GM18870 (cell line): ENCODE data around the gene HSFX1.
"Not testable (repeated sequence)": the region's sequence is repeated elsewhere in the genome, so short reads cannot be mapped to it uniquely, and the experiment has no call there.

ENCODE experiments used
- ATAC-seq: cut with Tn5 transposase; IDR thresholded peaks from one replicate; pipeline ENCODE4 v1.9.1; 2021; ENCODE audit warnings: moderate library complexity; ENCODE audit not compliant: unreplicated experiment

HSFX1 gene

GRCh38 chrX:149773768-149774167 is at the start of gene HSFX1:
HSFX1 (plus strand) TSS chrX:149774068; CDS start chrX:149774682, 614 bp downstream.
- ATAC-seq, result not testable (repeated sequence)

DNA sequence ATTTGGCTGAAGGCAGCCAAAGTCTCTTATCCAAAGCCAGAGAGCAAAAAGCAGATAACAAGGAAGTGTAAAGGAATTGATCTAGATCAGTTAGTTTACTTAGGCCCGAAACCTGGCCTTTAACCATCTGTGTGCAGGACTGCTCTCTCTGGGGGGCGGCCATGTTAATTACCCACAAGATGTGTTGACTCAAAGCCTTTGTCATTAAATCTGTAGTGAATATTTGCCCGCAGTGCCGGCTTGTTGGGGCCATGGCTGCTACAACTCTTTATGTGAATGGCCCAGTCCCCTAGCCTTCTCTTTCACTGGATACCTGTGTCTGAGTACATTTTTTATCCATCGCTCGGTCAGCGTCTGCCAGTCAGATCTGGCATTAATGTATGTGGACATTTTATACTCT is 46.6 kb upstream of the HSFX1 start:
- ATAC-seq, result not testable (repeated sequence)

- not testable (repeated sequence) for ATAC-seq
Observed at GRCh38 chrX:149742269-149742668, 31.6 kb upstream of the HSFX1 start.

GRCh38 chrX:149746390-149747007 is 27.4 kb upstream of the HSFX1 start:
- not testable (repeated sequence) for ATAC-seq

GRCh38 chrX:149757206-149758067 is 16.4 kb upstream of the HSFX1 start:
- no peak for ATAC-seq

- ATAC-seq, result no peak
Observed at GRCh38 chrX:149758068-149758714, 15.7 kb upstream of the HSFX1 start.

DNA sequence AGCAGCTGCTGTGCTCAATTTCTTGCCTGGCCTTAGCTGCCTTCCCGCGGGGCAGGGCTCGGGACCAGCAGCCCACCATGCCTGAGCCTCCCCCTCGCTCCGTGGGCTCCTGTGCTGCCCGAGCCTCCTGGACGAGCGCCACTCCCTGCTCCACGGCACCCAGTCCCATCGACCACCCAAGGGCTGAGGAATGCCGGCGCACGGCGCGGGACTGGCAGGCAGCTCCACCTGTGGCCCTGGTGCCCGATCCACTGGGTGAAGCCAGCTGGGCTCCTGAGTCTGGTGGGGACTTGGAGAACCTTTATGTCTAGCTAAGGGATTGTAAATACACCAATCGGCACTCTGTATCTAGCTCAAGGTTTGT is 15.2 kb upstream of the HSFX1 start:
- ATAC-seq, result not testable (repeated sequence)

GRCh38 chrX:149759824-149760223 is 14.0 kb upstream of the HSFX1 start:
- no peak for ATAC-seq

GRCh38 chrX:149760965-149761364 is 12.9 kb upstream of the HSFX1 start:
- no peak for ATAC-seq

DNA sequence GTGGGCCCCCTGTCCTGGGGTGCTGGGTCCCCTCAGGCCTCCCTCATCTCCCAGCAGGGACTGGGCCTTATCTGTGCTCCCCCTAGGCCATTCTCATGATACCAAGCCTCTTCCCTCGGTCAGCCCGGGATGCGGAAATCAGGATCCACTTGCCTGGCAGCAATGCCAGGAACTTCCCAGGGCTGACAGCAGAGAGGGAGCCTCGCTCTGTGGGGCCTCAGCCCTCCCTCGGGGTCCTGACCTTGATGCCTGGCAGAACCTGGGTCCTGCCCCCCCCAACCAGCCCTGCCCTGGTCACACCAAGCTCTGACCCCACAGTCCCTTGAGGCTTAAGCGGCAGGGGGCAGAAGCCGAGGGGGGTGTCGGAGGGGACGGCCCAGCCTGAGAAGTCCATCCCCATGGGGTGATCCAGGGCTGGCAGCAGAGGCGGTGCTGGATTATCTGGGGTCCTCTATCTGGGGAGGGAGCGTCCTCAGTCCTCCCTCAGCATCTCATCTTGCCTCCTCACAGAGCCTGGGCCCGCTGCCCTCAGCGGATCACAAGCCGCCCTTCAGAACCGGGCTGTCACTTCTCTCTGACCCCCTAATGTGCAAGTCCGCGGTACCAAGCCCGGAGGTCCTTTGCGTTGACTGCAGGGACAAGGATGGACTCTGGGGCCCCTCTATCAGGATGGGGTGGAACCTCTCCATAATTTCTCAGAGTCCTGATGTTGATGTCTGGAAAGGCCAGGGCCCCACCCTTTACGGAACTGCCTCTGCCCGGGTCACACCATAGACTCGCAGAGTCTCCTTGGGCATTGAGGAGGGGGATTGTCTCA is 11.8 kb upstream of the HSFX1 start:
- ATAC-seq, result not testable (repeated sequence)

DNA sequence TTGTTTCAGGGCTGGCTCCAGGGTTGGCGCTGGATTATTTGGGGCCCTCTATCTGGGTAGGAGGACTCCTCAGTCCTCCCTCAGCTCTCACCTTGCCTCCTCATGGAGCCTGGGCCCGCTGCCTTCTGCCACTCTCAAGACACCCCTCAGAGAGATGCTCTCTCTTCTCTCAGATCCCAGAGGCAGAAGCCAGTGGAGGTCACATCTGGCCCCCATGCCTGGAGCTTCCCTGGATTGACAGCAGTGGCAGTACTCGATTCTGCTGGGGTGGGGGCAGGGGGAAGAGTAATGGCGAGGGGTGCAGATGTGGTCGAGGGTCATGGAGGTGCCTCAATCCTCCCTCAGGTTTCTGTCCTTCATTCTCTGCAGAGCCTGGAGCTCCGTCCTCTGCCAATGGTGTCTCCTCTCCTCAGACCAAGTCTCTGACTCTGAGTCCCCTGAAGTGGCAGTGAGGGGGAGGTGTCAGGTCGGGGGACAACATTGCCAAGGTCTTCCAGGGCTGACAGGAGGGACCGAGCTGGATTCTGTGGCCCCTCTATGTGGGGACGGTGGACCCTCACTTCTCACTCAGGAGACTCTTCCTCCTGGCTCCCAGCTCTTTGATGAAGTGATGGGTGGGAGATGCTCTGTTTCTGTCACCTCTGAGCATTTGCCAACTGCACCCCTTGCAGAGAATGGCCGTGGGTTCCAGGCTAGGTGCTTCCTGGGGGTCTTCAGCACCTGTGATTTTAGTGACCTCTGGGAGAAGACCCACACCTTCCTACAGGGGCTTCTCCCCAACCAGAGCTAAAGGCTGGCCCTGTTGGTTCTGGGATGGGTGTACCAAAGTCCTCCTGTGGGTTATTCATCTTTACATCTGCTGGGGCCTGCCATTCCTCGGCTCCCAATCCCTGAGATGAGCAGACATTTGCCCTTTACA is 10.9 kb upstream of the HSFX1 start:
- ATAC-seq, result no peak

- ATAC-seq, result not testable (repeated sequence)
Observed at GRCh38 chrX:149770344-149770743, 3.5 kb upstream of the HSFX1 start.

DNA sequence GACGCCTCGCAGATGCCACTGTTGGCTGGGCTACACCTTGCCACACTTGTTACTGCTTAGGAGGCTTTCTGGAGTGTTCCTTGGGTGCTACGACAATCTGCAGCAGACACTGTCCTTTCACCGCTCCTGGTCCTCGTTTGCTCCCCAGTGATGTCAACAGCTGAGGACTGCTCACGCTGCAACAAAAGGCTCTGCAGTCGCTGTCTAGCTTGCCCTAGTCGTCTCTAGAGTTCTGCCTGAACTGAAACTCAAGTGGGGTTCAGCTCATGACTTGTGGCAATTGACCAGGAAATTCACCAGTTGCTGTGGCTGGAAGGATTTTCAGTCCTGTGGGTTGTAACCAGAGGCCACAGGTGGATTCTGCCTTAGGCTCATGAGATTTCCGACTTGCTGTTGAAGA is 842 bp upstream of the HSFX1 start:
- ATAC-seq, result not testable (repeated sequence)

DNA sequence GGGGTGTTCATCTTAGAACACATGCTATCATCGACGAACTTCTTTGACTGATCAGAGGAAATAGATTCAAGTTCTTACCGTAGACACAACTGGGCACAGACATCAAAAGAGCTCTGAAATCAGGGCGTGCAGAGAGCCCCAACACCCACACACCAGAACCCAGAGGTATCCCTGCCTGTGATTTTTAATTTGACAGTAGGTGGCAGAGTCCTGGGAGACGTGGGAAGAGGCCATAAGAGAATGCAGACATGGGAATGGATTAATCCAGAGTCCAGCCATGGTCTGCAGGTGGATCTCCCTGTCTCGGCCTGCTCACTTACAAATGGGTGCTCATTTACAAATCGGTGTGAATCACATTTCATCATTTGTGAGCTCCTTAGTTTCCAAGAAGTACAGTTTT is 4.1 kb downstream of the HSFX1 start:
- ATAC-seq, result not testable (repeated sequence)

DNA sequence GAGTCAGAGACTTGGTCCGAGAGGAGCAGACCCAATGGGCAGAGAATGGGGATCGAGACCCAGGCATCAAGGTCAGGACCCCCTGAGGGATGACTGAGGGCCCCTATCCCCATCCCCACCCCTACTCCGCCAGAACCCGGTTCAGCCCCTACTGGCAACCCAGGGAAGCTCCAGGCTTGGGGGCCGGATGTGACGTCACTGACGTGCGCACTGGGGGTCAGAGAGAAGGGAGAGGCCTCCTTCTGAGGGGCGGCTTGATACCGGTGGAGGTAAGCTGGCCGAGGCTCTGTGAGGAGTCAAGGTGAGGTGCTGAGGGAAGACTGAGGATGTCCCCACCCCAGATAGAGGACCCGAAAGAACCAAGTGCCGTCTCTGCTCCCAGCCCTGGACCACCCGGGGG is 7.9 kb downstream of the HSFX1 start, which contains the start of gene MAGEA9:
Gene MAGEA9 (plus strand): TSS at position 204 of the 400 bp plus-strand sequence. CDS start 4,281 bp downstream, outside the sequence.
- not testable (repeated sequence) for ATAC-seq

GRCh38 chrX:149795531-149795930 is 21.7 kb downstream of the HSFX1 start:
- ATAC-seq, result peak; percentile 100

GRCh38 chrX:149799095-149799714 is 25.3 kb downstream of the HSFX1 start:
- ATAC-seq, result no peak

DNA sequence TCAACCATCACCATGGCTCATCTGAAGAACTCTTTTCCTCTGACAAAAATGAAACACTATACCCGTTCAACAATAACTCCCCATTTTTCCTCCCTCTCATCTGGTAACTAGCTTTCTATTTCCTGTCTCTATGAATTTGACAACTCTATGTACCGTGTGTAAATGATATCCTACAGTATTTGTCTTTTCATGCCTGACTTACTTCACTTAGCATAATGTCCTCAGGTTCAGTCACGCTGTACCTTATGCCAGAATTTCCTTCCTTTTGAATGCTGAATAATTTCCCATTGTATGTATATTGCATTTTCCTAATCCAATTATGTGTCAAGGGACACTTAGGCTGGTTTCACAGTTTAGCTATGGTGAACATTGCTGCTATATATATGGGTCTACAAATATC is 26.1 kb downstream of the HSFX1 start:
- no peak for ATAC-seq

GRCh38 chrX:149803458-149804062 is 29.7 kb downstream of the HSFX1 start:
- ATAC-seq, result no peak
